Measurements from ENCODE around the gene SLIT3.

DNA sequence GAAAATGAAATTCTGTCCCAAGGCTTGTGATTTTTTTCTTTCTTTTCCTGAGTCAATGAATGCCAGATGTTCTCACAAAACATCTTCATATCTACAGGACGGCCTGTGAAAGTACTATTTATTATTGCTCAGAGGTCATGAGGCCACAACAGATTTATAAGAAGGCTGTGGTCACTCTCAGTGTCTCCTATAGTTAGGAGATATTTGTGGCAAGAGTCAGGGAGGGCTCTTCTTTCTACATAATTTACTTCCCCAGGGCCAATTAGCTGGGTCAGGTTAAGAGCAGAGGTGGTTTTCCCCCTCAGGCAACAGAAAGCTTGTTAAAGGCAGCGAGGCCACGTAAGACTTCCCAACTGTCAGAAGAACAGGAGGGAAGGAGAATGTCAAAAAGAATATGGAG is 248.7 kb downstream of the SLIT3 start:
- no peak for TF ChIP-seq CTCF (IDR thresholded peaks at IDR 0.05)
- no peak for TF ChIP-seq POLR2AphosphoS5 (IDR thresholded peaks at IDR 0.05)

Data from suprapubic skin (tissue), 3 donors.